CD4-positive, alpha-beta T cell (primary cell): ENCODE measurements around the gene LAMA4. TPM values are rescaled to one million over a fixed set of nuclear protein-coding genes. Genes with fewer than 3 reads are reported as not detected.

ENCODE experiments used
- ATAC-seq: fragments of 200-7000 bp; cut with Tn5 transposase; one replicate; pipeline ENCODE4 v1.10.0; 2022; ENCODE audit warnings: mild to moderate bottlenecking; ENCODE audit not compliant: poor library complexity
- CTCF ChIA-PET: fragments of 350-600 bp; sonication (Branson Sonifier 250); formaldehyde crosslinking; loops from one replicate; lab custom pipeline; 2021; ENCODE audit warnings: antibody characterized with exemption, inconsistent platforms; lab: Charles Lee
- POLR2A ChIA-PET: fragments of 350-600 bp; sonication (Branson Sonifier 250); formaldehyde crosslinking; loops from one replicate; lab custom pipeline; 2021; ENCODE audit warnings: antibody characterized with exemption, inconsistent platforms; lab: Charles Lee
- DNase-seq, 14 experiments: peaks; one replicate each; pipeline ENCODE4 v3.0.0-alpha.2; 2013 to 2020; ENCODE audit warnings: mixed read lengths in 2 of 14
- H3K27ac ChIP-seq, 2 donors: one replicate each; pipeline versions ENCODE4 v1.5.1 to v1.7.0; 2013; ENCODE audit warnings: low read length in 2 of 2, low read depth in 1 of 2, mild to moderate bottlenecking in 1 of 2
- H3K27me3 ChIP-seq, 2 experiments: 1 replicate in 1 of 2; 2 replicates in 1 of 2; pipeline versions ENCODE4 v1.6.1 to v1.7.0; 2013; ENCODE audit warnings: low read length in 2 of 2, control low read depth in 1 of 2, mild to moderate bottlenecking in 1 of 2, moderate library complexity in 1 of 2; ENCODE audit not compliant: insufficient read depth in 2 of 2, control insufficient read depth in 1 of 2
- H3K36me3 ChIP-seq: one replicate; pipeline ENCODE4 v1.6.1; 2013; ENCODE audit warnings: low read length, control low read depth; ENCODE audit not compliant: insufficient read depth
- H3K4me1 ChIP-seq: one replicate; pipeline ENCODE4 v1.6.1; 2013; ENCODE audit warnings: low read length, control low read depth; ENCODE audit not compliant: insufficient read depth
- H3K4me3 ChIP-seq: one replicate; pipeline ENCODE4 v1.5.1; 2013; ENCODE audit warnings: mild to moderate bottlenecking, low read length, moderate library complexity
- H3K9me3 ChIP-seq, 2 experiments: 1 replicate in 1 of 2; 2 replicates in 1 of 2; pipeline versions ENCODE4 v1.6.1 to v1.7.0; 2013; ENCODE audit warnings: low read length in 2 of 2, mild to moderate bottlenecking in 2 of 2, control low read depth in 1 of 2, moderate library complexity in 1 of 2; ENCODE audit not compliant: control insufficient read depth in 1 of 2, insufficient read depth in 1 of 2
- H3K27ac Mint-ChIP-seq: one replicate; pipeline ENCODE4 v1.8.0; 2020; ENCODE audit warnings: mixed read lengths
- H3K27me3 Mint-ChIP-seq: one replicate; pipeline ENCODE4 v1.8.0; 2021; ENCODE audit warnings: mixed read lengths
- H3K36me3 Mint-ChIP-seq: one replicate; pipeline ENCODE4 v1.8.0; 2021; ENCODE audit warnings: low read depth, mixed read lengths
- H3K4me1 Mint-ChIP-seq: one replicate; pipeline ENCODE4 v1.8.0; 2021; ENCODE audit warnings: low read depth, mixed read lengths
- H3K4me3 Mint-ChIP-seq: one replicate; pipeline ENCODE4 v1.8.0; 2020; ENCODE audit warnings: mild to moderate bottlenecking, mixed read lengths
- H3K9me3 Mint-ChIP-seq: one replicate; pipeline ENCODE4 v1.8.0; 2020; ENCODE audit warnings: mixed read lengths
- CTCF ChIP-seq: fragments of 200-600 bp; IDR thresholded peaks from one replicate; pipeline ENCODE4 v1.8.0; 2022; ENCODE audit warnings: antibody characterized with exemption, mild to moderate bottlenecking
- intact Hi-C, 2 experiments: fragments of 100-400 bp; cut with DNase I in 1 of 2; cut with micrococcal nuclease in 1 of 2; formaldehyde crosslinking; loops; one replicate each; pipeline versions ENCODE4 v1.15.1 to v1.9.0; 2023 to 2025; cut with DNase I, micrococcal nuclease
- total RNA-seq, 174 experiments: library from RNA in 2 of 174; stranded (reverse) in 2 of 174; gene quantifications; one replicate each; pipeline ENCODE4 v1.2.3 and lab custom pipeline; 2021 to 2026

LAMA4 gene
- total RNA-seq, 2 experiments from 2014 or later: not detected

- no peak overlapping the region for H3K27ac Mint-ChIP-seq
- TF ChIP-seq CTCF: no peak
- no peak for DNase-seq
- H3K4me1 ChIP-seq: no peaks in the 10 kb centered on the region
- H3K4me3 ChIP-seq: no peak overlapping the region
- H3K9me3 Mint-ChIP-seq: no peaks in the 10 kb centered on the region
- H3K9me3 ChIP-seq: no peaks in the 10 kb centered on the region
- H3K27me3 Mint-ChIP-seq: peaks cover 31% of the 10 kb centered on the region
- no peaks in the 10 kb centered on the region for H3K4me1 Mint-ChIP-seq
- peaks cover 6 to 7% of the 10 kb centered on the region in 2 experiments for H3K27me3 ChIP-seq
- intact Hi-C loops: no loop called here
- no peak overlapping the region for H3K4me3 Mint-ChIP-seq
- ATAC-seq: no peak
- ChIA-PET POLR2A (no interaction called here), CTCF (no interaction called here)
- H3K36me3 ChIP-seq: no peaks in the 10 kb centered on the region
- no peaks in the 10 kb centered on the region for H3K36me3 Mint-ChIP-seq
- H3K27ac ChIP-seq: no peak overlapping the region
These were observed 81.1 kb downstream of the LAMA4 start for GRCh38 chr6:112173221-112173804.

DNA sequence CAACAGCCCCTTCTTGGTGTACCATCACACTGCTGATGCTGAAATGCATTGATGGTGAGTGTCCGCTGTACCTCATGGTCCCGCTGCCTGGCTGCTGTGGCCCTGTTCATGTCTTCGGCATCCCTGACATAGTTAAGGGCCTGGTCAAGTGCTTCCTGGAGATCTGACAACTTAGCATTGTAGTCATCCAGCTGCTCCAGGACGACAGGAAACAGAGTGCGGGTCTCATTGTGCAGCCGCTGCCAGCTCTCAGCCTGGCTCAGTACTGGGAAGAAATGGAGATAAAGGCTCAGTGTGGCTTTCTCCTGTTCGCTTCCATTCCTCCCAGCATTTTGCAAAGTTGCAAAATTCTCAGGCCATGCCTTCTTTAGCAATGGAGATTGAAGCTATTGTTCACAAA is 81.8 kb downstream of the LAMA4 start:
- no peaks in the 10 kb centered on the region for H3K4me1 Mint-ChIP-seq
- Histone ChIP-seq H3K36me3 (no peaks in the 10 kb centered on the region), H3K4me3 (no peak overlapping the region), H3K27me3 (peaks cover 6 to 7% of the 10 kb centered on the region in 2 experiments), H3K4me1 (no peaks in the 10 kb centered on the region), H3K9me3 (no peaks in the 10 kb centered on the region), H3K27ac (no peak overlapping the region)
- H3K36me3 Mint-ChIP-seq: no peaks in the 10 kb centered on the region
- intact Hi-C loops: no loop called here
- H3K4me3 Mint-ChIP-seq: no peak overlapping the region
- DNase-seq (no peak), ATAC-seq (no peak)
- CTCF ChIA-PET: no interaction called here
- no peak overlapping the region for H3K27ac Mint-ChIP-seq
- H3K27me3 Mint-ChIP-seq: peaks cover 24% of the 10 kb centered on the region
- no peak for TF ChIP-seq CTCF
- POLR2A ChIA-PET: no interaction called here
- H3K9me3 Mint-ChIP-seq: no peaks in the 10 kb centered on the region

GRCh38 chr6:112169541-112169940 is 84.8 kb downstream of the LAMA4 start:
- Mint-ChIP-seq H3K27me3 (peaks cover 41% of the 10 kb centered on the region), H3K27ac (no peak overlapping the region), H3K4me3 (no peak overlapping the region), H3K4me1 (no peaks in the 10 kb centered on the region), H3K36me3 (no peaks in the 10 kb centered on the region), H3K9me3 (no peaks in the 10 kb centered on the region)
- peaks cover 2 to 7% of the 10 kb centered on the region in 2 experiments for H3K27me3 ChIP-seq
- H3K4me1 ChIP-seq: no peaks in the 10 kb centered on the region
- no peak overlapping the region for H3K27ac ChIP-seq
- no peaks in the 10 kb centered on the region for H3K9me3 ChIP-seq
- no peaks in the 10 kb centered on the region for H3K36me3 ChIP-seq
- TF ChIP-seq CTCF: no peak
- DNase-seq: no peak
- ATAC-seq: no peak
- intact Hi-C loops: loop anchor here in 1 of 2 experiments (10.0 kb wide), 2 partner anchors 155 to 465 kb away; no protein-coding TSS in a partner anchor
- no peak overlapping the region for H3K4me3 ChIP-seq
- ChIA-PET CTCF (no interaction called here), POLR2A (no interaction called here)
